Skin of body (tissue), 2 donors: ENCODE measurements around the gene TSPAN12. TPM values are rescaled to one million over a fixed set of nuclear protein-coding genes. Genes with fewer than 3 reads are reported as not detected.

Experiments
- DNase-seq: peaks from one replicate; lab custom pipeline; 2025; lab: John Stamatoyannopoulos, UW
- total RNA-seq: library from RNA; depleted of rRNA; stranded (reverse); fragments of >200 nt; gene quantifications from one replicate; pipeline ENCODE4 v1.2.3, GENCODE V29; 2014

TSPAN12 gene
- total RNA-seq, 1 donor from 2014 or later, result 8.4 TPM

- no peak for DNase-seq
Observed at GRCh38 chr7:120842121-120842621, 15.8 kb downstream of the TSPAN12 start.

- no peak for DNase-seq
Observed at GRCh38 chr7:120841608-120842007, 16.3 kb downstream of the TSPAN12 start.

GRCh38 chr7:120838281-120838682 is 19.7 kb downstream of the TSPAN12 start:
- no peak for DNase-seq

- no peak for DNase-seq
Observed at GRCh38 chr7:120837599-120837998, 20.3 kb downstream of the TSPAN12 start.

- DNase-seq, result no peak
Observed at GRCh38 chr7:120836556-120837115, 21.3 kb downstream of the TSPAN12 start.

- no peak for DNase-seq
Observed at GRCh38 chr7:120834726-120835125, 23.2 kb downstream of the TSPAN12 start.

GRCh38 chr7:120833546-120833945 is 24.4 kb downstream of the TSPAN12 start:
- no peak for DNase-seq

GRCh38 chr7:120832803-120833202 is 25.1 kb downstream of the TSPAN12 start:
- no peak for DNase-seq

- no peak for DNase-seq
Observed at GRCh38 chr7:120831260-120831659, 26.7 kb downstream of the TSPAN12 start.

- no peak for DNase-seq
Observed at GRCh38 chr7:120829487-120829886, 28.5 kb downstream of the TSPAN12 start.

- DNase-seq, result no peak
Observed at GRCh38 chr7:120828528-120828927, 29.4 kb downstream of the TSPAN12 start.

GRCh38 chr7:120827371-120828118 is 30.4 kb downstream of the TSPAN12 start:
- no peak for DNase-seq

- DNase-seq, result no peak
Observed at GRCh38 chr7:120825576-120825975, 32.4 kb downstream of the TSPAN12 start.

- DNase-seq, result no peak
Observed at GRCh38 chr7:120825152-120825551, 32.8 kb downstream of the TSPAN12 start.

- DNase-seq, result no peak
Observed at GRCh38 chr7:120819861-120820260, 38.1 kb downstream of the TSPAN12 start.

- DNase-seq, result no peak
Observed at GRCh38 chr7:120817851-120818250, 40.1 kb downstream of the TSPAN12 start.

- no peak for DNase-seq
Observed at GRCh38 chr7:120814253-120814939, 43.5 kb downstream of the TSPAN12 start.

GRCh38 chr7:120813546-120814252 is 44.2 kb downstream of the TSPAN12 start:
- no peak for DNase-seq

- DNase-seq, result no peak
Observed at GRCh38 chr7:120813089-120813488, 44.9 kb downstream of the TSPAN12 start.

GRCh38 chr7:120809260-120809659 is 48.7 kb downstream of the TSPAN12 start:
- DNase-seq, result no peak

GRCh38 chr7:120807390-120807789 is 50.6 kb downstream of the TSPAN12 start:
- no peak for DNase-seq

GRCh38 chr7:120806669-120807068 is 51.3 kb downstream of the TSPAN12 start:
- no peak for DNase-seq
